Measurements from ENCODE around the gene HLA-B.
"Not testable (repeated sequence)": the region's sequence is repeated elsewhere in the genome, so short reads cannot be mapped to it uniquely, and the experiment has no call there.

The HLA-B gene

GRCh38 chr6:31393932-31394331 is 37.0 kb upstream of the HLA-B start:
- H3K4me2 ChIP-seq (ENCODE audit: low read length), result no peak overlapping the region

GRCh38 chr6:31389802-31390132 is 32.8 kb upstream of the HLA-B start:
- not testable (repeated sequence) for H3K4me1 ChIP-seq (ENCODE audit: insufficient read depth, low read length, severe bottlenecking); H2AFZ ChIP-seq (ENCODE audit: low read length); H3F3A ChIP-seq (ENCODE audit: insufficient read depth, low read length); H3K4me3 ChIP-seq (ENCODE audit: low read depth, low read length, poor library complexity, severe bottlenecking); H3K9ac ChIP-seq (ENCODE audit: low read length); H3K79me2 ChIP-seq (ENCODE audit: insufficient read depth, low read length); H3K4me2 ChIP-seq (ENCODE audit: low read length); H3K27ac ChIP-seq (ENCODE audit: low read depth, low read length, poor library complexity, severe bottlenecking); H3K36me3 ChIP-seq (ENCODE audit: insufficient read depth, low read length); H3K9me2 ChIP-seq (ENCODE audit: low read depth, low read length); H3K9me3 ChIP-seq (ENCODE audit: low read length); H4K20me1 ChIP-seq (ENCODE audit: insufficient read depth, low read length); H3K27me3 ChIP-seq (ENCODE audit: insufficient read depth, low read length)

More at GRCh38 chr6:31393932-31394331, 37.0 kb upstream of the HLA-B start:
- TF ChIP-seq, protein P1, sequence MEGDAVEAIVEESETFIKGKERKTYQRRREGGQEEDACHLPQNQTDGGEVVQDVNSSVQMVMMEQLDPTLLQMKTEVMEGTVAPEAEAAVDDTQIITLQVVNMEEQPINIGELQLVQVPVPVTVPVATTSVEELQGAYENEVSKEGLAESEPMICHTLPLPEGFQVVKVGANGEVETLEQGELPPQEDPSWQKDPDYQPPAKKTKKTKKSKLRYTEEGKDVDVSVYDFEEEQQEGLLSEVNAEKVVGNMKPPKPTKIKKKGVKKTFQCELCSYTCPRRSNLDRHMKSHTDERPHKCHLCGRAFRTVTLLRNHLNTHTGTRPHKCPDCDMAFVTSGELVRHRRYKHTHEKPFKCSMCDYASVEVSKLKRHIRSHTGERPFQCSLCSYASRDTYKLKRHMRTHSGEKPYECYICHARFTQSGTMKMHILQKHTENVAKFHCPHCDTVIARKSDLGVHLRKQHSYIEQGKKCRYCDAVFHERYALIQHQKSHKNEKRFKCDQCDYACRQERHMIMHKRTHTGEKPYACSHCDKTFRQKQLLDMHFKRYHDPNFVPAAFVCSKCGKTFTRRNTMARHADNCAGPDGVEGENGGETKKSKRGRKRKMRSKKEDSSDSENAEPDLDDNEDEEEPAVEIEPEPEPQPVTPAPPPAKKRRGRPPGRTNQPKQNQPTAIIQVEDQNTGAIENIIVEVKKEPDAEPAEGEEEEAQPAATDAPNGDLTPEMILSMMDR (IDR thresholded peaks at IDR 0.05; ENCODE audit: low read length), result no peak
- TF ChIP-seq EZH2 (IDR thresholded peaks at IDR 0.05; ENCODE audit: borderline replicate concordance, low read length), result no peak
- Histone ChIP-seq H4K20me1 (ENCODE audit: insufficient read depth, low read length) (no peaks in the 10 kb centered on the region), H3K4me1 (ENCODE audit: insufficient read depth, low read length, severe bottlenecking) (no peaks in the 10 kb centered on the region), H3K9me2 (ENCODE audit: low read depth, low read length) (no peaks in the 10 kb centered on the region), H3K27me3 (ENCODE audit: insufficient read depth, low read length) (no peaks in the 10 kb centered on the region), H2AFZ (ENCODE audit: low read length) (no peak overlapping the region), H3K36me3 (ENCODE audit: insufficient read depth, low read length) (no peaks in the 10 kb centered on the region; the same call in 1 of the 2 replicates), H3F3A (ENCODE audit: insufficient read depth, low read length) (no peaks in the 10 kb centered on the region), H3K9me3 (ENCODE audit: low read length) (no peaks in the 10 kb centered on the region), H3K9ac (ENCODE audit: low read length) (no peak overlapping the region), H3K79me2 (ENCODE audit: insufficient read depth, low read length) (no peaks in the 10 kb centered on the region), H3K4me3 (ENCODE audit: low read depth, low read length, poor library complexity, severe bottlenecking) (no peak overlapping the region), H3K27ac (ENCODE audit: low read depth, low read length, poor library complexity, severe bottlenecking) (no peak overlapping the region)

DNA sequence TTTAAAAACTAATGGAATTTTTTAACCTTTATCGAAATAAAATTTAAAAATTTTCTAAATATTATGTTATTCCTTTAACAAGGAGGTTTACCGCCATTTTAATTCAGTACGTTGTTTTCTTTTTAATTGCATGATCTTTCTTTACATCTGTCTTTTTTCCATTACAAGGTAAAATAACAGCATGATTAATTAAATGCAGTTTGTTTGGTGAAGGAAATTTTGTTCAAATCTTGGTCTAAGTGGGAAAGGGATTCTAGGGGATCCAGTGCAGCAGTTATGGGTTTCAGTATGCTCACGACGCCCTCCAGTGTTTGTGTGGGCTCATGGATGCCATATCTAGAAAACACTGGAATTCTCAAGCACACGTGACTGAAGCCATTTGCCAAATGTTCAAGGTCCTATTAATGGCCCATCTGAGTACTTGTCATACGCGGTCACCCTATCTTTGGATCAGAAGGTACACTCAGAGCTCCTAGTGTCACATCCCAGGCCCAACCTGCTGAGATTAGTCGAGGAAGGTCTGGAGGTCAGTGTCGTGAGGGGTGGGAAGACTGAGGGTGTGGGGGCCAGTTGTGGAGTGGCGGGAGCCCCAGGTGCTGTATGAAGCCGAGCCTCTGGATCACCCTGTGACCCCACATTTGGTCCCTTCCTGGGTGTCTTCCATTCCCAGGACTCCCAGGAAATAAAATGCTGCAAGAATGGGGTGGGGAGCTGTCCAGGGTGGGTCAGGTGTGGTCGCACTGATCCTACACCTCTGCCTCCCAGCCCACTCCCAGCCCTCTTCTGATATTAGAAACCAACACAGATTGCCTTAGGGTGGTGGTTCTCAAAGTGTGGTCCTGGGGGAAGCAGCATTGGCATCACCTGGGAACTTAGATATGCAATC is 32.2 kb upstream of the HLA-B start:
- H3K9ac ChIP-seq (ENCODE audit: low read length); H3K9me3 ChIP-seq (ENCODE audit: low read length); H2AFZ ChIP-seq (ENCODE audit: low read length); H3K4me1 ChIP-seq (ENCODE audit: insufficient read depth, low read length, severe bottlenecking); H4K20me1 ChIP-seq (ENCODE audit: insufficient read depth, low read length); H3K27ac ChIP-seq (ENCODE audit: low read depth, low read length, poor library complexity, severe bottlenecking); H3K4me3 ChIP-seq (ENCODE audit: low read depth, low read length, poor library complexity, severe bottlenecking); H3K4me2 ChIP-seq (ENCODE audit: low read length); H3F3A ChIP-seq (ENCODE audit: insufficient read depth, low read length); H3K27me3 ChIP-seq (ENCODE audit: insufficient read depth, low read length); H3K36me3 ChIP-seq (ENCODE audit: insufficient read depth, low read length); H3K79me2 ChIP-seq (ENCODE audit: insufficient read depth, low read length); H3K9me2 ChIP-seq (ENCODE audit: low read depth, low read length): not testable (repeated sequence)

- Histone ChIP-seq H3K9ac (ENCODE audit: low read length) (no peak overlapping the region), H3K36me3 (ENCODE audit: insufficient read depth, low read length) (no peaks in the 10 kb centered on the region; the same call in 1 of the 2 replicates), H3K4me2 (ENCODE audit: low read length) (no peak overlapping the region), H3K27me3 (ENCODE audit: insufficient read depth, low read length) (no peaks in the 10 kb centered on the region), H3K9me3 (ENCODE audit: low read length) (no peaks in the 10 kb centered on the region), H3K4me3 (ENCODE audit: low read depth, low read length, poor library complexity, severe bottlenecking) (no peak overlapping the region), H3K27ac (ENCODE audit: low read depth, low read length, poor library complexity, severe bottlenecking) (no peak overlapping the region), H3F3A (ENCODE audit: insufficient read depth, low read length) (no peaks in the 10 kb centered on the region), H2AFZ (ENCODE audit: low read length) (no peak overlapping the region), H3K79me2 (ENCODE audit: insufficient read depth, low read length) (no peaks in the 10 kb centered on the region), H3K4me1 (ENCODE audit: insufficient read depth, low read length, severe bottlenecking) (no peaks in the 10 kb centered on the region), H4K20me1 (ENCODE audit: insufficient read depth, low read length) (no peaks in the 10 kb centered on the region), H3K9me2 (ENCODE audit: low read depth, low read length) (no peaks in the 10 kb centered on the region)
- TF ChIP-seq EZH2 (IDR thresholded peaks at IDR 0.05; ENCODE audit: borderline replicate concordance, low read length), result no peak
- TF ChIP-seq, protein P1 (IDR thresholded peaks at IDR 0.05; ENCODE audit: low read length), result no peak
These were observed 30.0 kb upstream of the HLA-B start for GRCh38 chr6:31386977-31387376.

Measured in OCI-LY1 (cell line).